ENCODE data around the gene CEP152. TPM values are rescaled to one million over a fixed set of nuclear protein-coding genes. Genes with fewer than 3 reads are reported as not detected.

The CEP152 gene
- total RNA-seq, 1 donor: 5.2 TPM

- H3K4me3 ChIP-seq (ENCODE audit: low read depth, low read length): no peak overlapping the region
- no peak for TF ChIP-seq CTCF (IDR thresholded peaks at IDR 0.05; ENCODE audit: insufficient read depth, low read depth, low read length)
- DNase-seq (ENCODE audit: low read depth): no peak
Measured at GRCh38 chr15:48828906-48829305, 18.0 kb upstream of the CEP152 start.

- H3K4me3 ChIP-seq (ENCODE audit: low read depth, low read length): no peak overlapping the region
- no peak for DNase-seq (ENCODE audit: low read depth)
Measured at GRCh38 chr15:48828471-48828870, 17.6 kb upstream of the CEP152 start.

GRCh38 chr15:48825075-48825474 is 14.2 kb upstream of the CEP152 start:
- no peak overlapping the region for H3K4me3 ChIP-seq (ENCODE audit: low read depth, low read length)
- no peak for TF ChIP-seq CTCF (IDR thresholded peaks at IDR 0.05; ENCODE audit: insufficient read depth, low read depth, low read length)
- DNase-seq (ENCODE audit: low read depth): no peak

More at GRCh38 chr15:48828471-48828870, 17.6 kb upstream of the CEP152 start:
- TF ChIP-seq CTCF (IDR thresholded peaks at IDR 0.05; ENCODE audit: insufficient read depth, low read depth, low read length): no peak

- DNase-seq (ENCODE audit: low read depth): no peak
- no peak overlapping the region for H3K4me3 ChIP-seq (ENCODE audit: low read depth, low read length)
- no peak for TF ChIP-seq CTCF (IDR thresholded peaks at IDR 0.05; ENCODE audit: insufficient read depth, low read depth, low read length)
Measured at GRCh38 chr15:48823706-48824105, 12.8 kb upstream of the CEP152 start.

- peak; percentile 3 for TF ChIP-seq CTCF (IDR thresholded peaks at IDR 0.05; ENCODE audit: insufficient read depth, low read depth, low read length)
- DNase-seq (ENCODE audit: low read depth): no peak
- no peak overlapping the region for H3K4me3 ChIP-seq (ENCODE audit: low read depth, low read length)
Measured at GRCh38 chr15:48823237-48823636, 12.4 kb upstream of the CEP152 start.

GRCh38 chr15:48814286-48814685 is 3.4 kb upstream of the CEP152 start:
- TF ChIP-seq CTCF (IDR thresholded peaks at IDR 0.05; ENCODE audit: insufficient read depth, low read depth, low read length): no peak
- no peak overlapping the region for H3K4me3 ChIP-seq (ENCODE audit: low read depth, low read length)
- no peak for DNase-seq (ENCODE audit: low read depth)

- peak overlapping the region; percentile 94 for H3K4me3 ChIP-seq (ENCODE audit: low read depth, low read length)
- TF ChIP-seq CTCF (IDR thresholded peaks at IDR 0.05; ENCODE audit: insufficient read depth, low read depth, low read length): no peak
- no peak for DNase-seq (ENCODE audit: low read depth)
Measured at GRCh38 chr15:48811325-48811958, 573 bp upstream of the CEP152 start.

Data from fibroblast of villous mesenchyme (primary cell).